Skeletal muscle satellite cell (primary cell): ENCODE data around the gene QPCTL.
"Not testable (repeated sequence)": the region's sequence is repeated elsewhere in the genome, so short reads cannot be mapped to it uniquely, and the experiment has no call there.

Source experiments
- H3K27me3 ChIP-seq: 2 replicates; pipeline ENCODE4 v1.7.0; 2013; ENCODE audit warnings: low read length; ENCODE audit not compliant: control insufficient read depth, insufficient read depth
- H3K36me3 ChIP-seq: 2 replicates; pipeline ENCODE4 v1.7.0; 2013; ENCODE audit warnings: mild to moderate bottlenecking, control low read depth, low read length; ENCODE audit not compliant: insufficient read depth
- H3K4me1 ChIP-seq: 2 replicates; pipeline ENCODE4 v1.7.0; 2013; ENCODE audit warnings: low read length; ENCODE audit not compliant: control insufficient read depth, insufficient read depth
- H3K4me2 ChIP-seq: 2 replicates; pipeline ENCODE4 v1.7.0; 2013; ENCODE audit warnings: mild to moderate bottlenecking, low read length
- H3K4me3 ChIP-seq: 2 replicates; pipeline ENCODE4 v1.7.0; 2013; ENCODE audit warnings: low read length
- H3K9ac ChIP-seq: 2 replicates; pipeline ENCODE4 v1.7.0; 2013; ENCODE audit warnings: mild to moderate bottlenecking, low read depth, low read length, moderate library complexity
- H3K9me3 ChIP-seq: replicated peaks from 2 replicates; pipeline ENCODE4 v1.7.0; 2013; ENCODE audit warnings: mild to moderate bottlenecking, control low read depth, low read length

The QPCTL gene

DNA sequence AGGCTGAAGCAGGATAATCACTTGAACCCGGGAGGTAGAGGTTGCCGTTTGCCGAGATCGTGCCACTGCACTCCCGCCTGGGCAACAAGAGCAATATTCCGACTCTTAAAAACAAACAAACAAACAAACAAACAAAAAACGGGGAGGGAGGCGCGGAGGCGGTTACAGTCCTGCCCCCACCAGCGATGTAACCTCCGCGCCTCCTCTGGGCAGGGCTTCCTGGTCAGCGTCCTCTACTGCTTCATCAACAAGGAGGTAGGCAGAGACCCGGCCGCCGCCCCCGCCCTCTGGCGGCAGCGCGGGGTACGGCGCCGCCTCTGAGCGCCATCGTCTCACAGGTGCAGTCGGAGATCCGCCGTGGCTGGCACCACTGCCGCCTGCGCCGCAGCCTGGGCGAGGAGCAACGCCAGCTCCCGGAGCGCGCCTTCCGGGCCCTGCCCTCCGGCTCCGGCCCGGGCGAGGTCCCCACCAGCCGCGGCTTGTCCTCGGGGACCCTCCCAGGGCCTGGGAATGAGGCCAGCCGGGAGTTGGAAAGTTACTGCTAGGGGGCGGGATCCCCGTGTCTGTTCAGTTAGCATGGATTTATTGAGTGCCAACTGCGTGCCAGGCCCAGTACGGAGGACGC, 11.0 kb upstream of the QPCTL start:
- H3K36me3 ChIP-seq, result peaks cover 21% of the 10 kb centered on the region

DNA sequence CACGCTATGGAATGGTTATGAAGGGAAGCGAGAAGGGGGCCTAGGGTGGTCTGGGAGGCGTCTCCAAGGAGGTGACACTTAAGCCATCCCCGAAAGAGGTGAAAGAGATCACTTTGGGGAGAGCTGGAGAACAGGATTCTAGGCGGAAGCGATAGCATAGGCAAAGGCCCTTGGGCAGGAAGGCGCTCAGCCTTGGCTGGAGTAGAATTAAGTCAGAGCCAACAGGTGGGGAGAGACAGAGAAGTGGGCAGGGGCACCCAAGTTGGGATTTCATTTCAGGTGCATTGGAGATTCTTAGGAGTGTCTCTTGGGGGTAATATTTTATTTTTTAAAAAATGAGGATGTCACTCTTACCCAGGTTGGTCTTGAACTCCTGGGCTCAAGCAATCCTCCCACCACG, 10.3 kb upstream of the QPCTL start:
- peaks cover 10% of the 10 kb centered on the region for H3K27me3 ChIP-seq
- no peaks in the 10 kb centered on the region for H3K9me3 ChIP-seq
- H3K4me1 ChIP-seq, result peaks cover 18% of the 10 kb centered on the region
- peaks cover 23% of the 10 kb centered on the region for H3K36me3 ChIP-seq
- H3K4me2 ChIP-seq, result peak overlapping the region; percentile 91
- no peak overlapping the region for H3K4me3 ChIP-seq
- H3K9ac ChIP-seq, result no peak overlapping the region

More for the DNA sequence above, 11.0 kb upstream of the QPCTL start:
- Histone ChIP-seq H3K4me3 (peak overlapping the region; percentile 67), H3K9ac (peak overlapping the region; percentile 50), H3K9me3 (no peaks in the 10 kb centered on the region), H3K4me2 (peak overlapping the region; percentile 91), H3K4me1 (peaks cover 18% of the 10 kb centered on the region), H3K27me3 (peaks cover 15% of the 10 kb centered on the region)

DNA sequence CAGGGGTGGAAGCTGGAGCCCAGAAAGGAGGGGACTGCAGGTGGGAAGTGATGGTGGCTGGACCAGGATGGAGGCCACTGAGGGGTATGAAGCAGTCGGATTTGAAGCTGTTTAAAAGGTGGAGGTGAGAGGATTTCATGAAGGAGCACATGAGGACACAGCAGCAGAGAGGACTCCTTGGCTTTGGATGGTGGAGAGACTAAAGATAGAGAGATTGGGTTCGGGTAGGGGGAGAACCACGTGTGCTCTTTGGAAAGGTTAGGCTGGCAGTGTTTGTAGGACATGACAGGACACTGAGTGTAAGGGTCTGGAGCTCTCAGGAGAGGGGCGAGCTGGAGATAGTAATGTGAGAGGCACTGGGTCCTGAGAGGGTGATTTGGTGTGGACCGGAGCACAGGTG, 9.6 kb upstream of the QPCTL start:
- Histone ChIP-seq H3K27me3 (peaks cover 3% of the 10 kb centered on the region), H3K4me1 (peaks cover 12% of the 10 kb centered on the region), H3K4me2 (no peak overlapping the region), H3K9ac (no peak overlapping the region), H3K36me3 (peaks cover 31% of the 10 kb centered on the region), H3K4me3 (no peak overlapping the region), H3K9me3 (no peaks in the 10 kb centered on the region)

DNA sequence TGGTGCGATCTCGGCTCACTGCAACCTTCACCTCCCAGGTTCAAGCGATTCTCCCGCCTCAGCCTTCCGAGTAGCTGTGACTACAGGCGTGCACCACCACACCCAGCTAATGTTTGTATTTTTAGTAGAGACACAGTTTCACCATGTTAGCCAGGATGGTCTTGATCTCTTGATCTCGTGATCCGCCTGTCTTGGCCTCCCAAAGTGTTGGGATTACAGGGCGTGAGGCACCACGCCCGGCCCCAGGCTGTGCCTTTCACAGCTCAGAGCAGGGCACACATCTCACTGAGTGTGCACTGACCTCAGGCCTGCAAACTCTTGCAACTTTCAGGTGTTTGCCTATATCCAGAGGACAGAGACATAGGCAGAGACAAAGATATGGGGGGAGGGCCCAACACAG, 7.4 kb upstream of the QPCTL start:
- peaks cover 42% of the 10 kb centered on the region for H3K36me3 ChIP-seq

DNA sequence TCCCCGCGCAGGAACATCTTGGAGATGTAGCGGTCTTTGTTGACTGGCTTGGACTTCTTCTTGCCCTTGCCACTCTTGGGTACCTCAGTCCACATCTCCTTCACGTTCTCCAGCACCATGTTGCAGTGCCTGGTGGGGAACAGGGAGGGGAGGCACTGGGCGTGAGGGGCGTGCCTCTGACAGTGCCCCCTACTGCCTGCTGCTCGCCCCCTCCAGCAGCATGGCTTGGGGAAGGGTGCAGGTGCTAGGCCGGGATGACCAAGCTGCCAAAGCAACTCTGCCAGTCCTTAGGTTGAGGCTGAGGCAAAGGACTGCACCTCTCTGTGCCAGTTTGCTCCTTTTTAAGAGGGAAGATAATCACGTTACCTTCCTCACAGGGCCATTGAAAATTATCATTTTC, 4.9 kb upstream of the QPCTL start:
- Histone ChIP-seq H3K9ac (no peak overlapping the region), H3K36me3 (peaks cover 42% of the 10 kb centered on the region), H3K9me3 (no peaks in the 10 kb centered on the region), H3K4me1 (peaks cover 4% of the 10 kb centered on the region), H3K4me3 (no peak overlapping the region), H3K4me2 (no peak overlapping the region), H3K27me3 (no peaks in the 10 kb centered on the region)

More for the DNA sequence above, 7.4 kb upstream of the QPCTL start:
- not testable (repeated sequence) for H3K9me3 ChIP-seq, H3K27me3 ChIP-seq, H3K9ac ChIP-seq, H3K4me3 ChIP-seq, H3K4me2 ChIP-seq
- peaks cover 10% of the 10 kb centered on the region for H3K4me1 ChIP-seq

DNA sequence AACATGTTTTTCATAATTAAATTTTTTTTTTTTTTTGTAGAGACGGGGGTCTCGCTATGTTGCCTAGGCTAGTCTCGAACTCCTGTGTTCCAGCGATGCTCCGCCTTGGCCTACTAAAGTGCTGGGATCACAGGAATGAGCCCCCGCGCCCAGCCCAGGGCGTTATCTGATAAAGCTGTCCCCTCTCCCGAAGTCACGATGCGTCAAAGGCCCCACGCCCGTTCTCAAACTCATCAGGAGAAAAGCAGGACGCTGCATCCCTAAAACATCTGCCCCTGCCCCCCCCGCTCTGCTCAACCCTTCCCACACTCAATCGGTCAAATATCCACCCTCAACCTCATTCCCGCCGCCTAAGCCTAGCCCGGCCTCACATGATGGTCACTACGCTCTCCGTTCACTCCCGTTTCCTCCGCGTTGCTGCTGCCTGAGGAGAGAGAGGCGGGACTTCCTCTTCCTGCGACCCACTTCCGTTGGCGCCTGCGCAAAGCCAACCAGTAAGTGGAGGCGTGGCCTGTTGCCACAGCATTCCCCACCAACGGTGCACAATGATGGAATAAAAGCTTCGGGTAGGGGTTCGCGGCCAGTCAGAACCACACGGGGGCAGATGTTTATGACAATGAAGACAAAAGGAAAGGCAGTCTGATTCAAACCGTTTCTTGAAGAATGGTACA, 815 bp upstream of the QPCTL start, which contains the start of gene SNRPD2:
Gene SNRPD2 (minus strand): TSS at position 438 of the 671 bp plus-strand sequence. CDS start 65 bp downstream, at position 373.
- no peaks in the 10 kb centered on the region for H3K9me3 ChIP-seq
- H3K9ac ChIP-seq, result peak within 1 kb of the TSS; percentile 98
- H3K27me3 ChIP-seq, result no peaks in the 10 kb centered on the region
- H3K4me2 ChIP-seq, result peak within 1 kb of the TSS; percentile 83
- H3K36me3 ChIP-seq, result peaks cover 21% of the 10 kb centered on the region
- H3K4me3 ChIP-seq, result peak within 1 kb of the TSS; percentile 90
- peaks cover 9% of the 10 kb centered on the region for H3K4me1 ChIP-seq

DNA sequence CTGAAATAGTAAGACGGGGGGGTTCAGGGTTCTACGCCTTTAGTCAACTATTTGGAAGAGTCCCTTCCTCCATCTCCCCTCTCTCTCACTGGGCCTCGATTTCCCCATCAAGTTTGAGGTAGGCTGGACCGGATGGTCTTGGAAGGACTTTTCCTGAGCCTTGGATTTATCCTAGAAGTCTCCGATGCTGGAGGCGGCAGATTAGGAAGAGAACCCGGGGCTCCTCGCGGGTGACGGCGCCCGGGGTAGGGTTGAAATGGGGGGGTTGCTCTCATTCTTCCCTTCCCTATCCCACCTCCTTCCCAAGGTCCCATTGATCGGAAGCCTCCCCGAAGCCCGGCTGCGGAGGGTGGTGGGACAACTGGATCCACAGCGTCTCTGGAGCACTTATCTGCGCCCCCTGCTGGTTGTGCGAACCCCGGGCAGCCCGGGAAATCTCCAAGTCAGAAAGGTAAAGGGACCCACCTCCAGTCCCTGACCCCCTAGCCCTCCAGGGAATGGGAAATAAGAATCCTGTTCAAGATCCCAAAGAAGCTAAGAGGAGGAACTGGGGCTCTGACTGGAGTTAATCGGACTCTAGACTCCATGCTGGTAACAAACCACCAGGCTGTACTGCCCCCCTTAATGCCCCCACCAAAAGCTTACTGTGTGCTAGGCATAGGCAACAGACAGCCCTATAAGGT, 781 bp downstream of the QPCTL start:
- H3K9ac ChIP-seq, result peak overlapping the region; percentile 84
- no peaks in the 10 kb centered on the region for H3K9me3 ChIP-seq
- peaks cover 9% of the 10 kb centered on the region for H3K4me1 ChIP-seq
- H3K4me2 ChIP-seq, result peak overlapping the region; percentile 83
- peak overlapping the region; percentile 90 for H3K4me3 ChIP-seq
- no peaks in the 10 kb centered on the region for H3K27me3 ChIP-seq
- H3K36me3 ChIP-seq, result peaks cover 7% of the 10 kb centered on the region

DNA sequence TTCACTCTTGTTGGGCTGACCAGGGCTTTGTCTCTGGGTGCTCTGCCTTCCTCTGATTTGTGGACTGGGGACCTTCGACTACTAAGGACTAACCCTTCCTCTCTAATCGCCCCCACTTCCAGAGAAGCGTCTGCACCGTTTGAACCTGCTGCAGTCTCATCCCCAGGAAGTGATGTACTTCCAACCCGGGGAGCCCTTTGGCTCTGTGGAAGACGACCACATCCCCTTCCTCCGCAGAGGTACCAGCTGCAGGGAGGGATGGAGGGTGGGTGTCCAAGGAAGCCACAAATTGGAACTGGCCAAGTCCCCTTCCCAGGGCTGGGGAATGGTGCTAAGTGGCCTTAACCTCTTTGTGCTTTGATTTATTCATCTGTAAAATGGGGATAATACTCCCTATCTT, 9.2 kb downstream of the QPCTL start:
- no peaks in the 10 kb centered on the region for H3K27me3 ChIP-seq
- no peaks in the 10 kb centered on the region for H3K4me1 ChIP-seq
- H3K9ac ChIP-seq, result no peak overlapping the region
- no peak overlapping the region for H3K4me2 ChIP-seq
- peaks cover 8% of the 10 kb centered on the region for H3K36me3 ChIP-seq
- H3K9me3 ChIP-seq, result no peaks in the 10 kb centered on the region
- no peak overlapping the region for H3K4me3 ChIP-seq

DNA sequence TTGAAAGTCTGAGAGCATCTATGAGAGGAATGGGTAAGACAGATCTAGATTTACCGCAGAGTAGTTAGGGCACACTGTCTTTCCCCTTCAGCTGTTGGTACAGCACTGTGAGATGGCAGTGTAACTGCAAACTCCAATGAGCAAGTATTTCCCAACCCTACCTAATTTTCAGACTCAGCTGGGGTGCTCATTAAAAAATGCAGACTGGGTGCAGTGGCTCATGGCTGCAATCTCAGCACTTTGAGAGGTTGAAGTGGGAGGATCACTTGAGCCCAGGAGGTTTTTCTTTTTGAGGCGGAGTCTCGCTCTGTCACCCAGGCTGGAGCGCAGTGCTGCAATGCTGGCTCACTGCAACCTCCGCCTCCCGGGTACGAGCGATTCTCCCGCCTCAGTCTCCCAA, 12.6 kb downstream of the QPCTL start:
- Histone ChIP-seq H3K4me3 (no peak overlapping the region), H3K4me1 (no peaks in the 10 kb centered on the region), H3K9me3 (no peaks in the 10 kb centered on the region), H3K36me3 (peaks cover 8% of the 10 kb centered on the region), H3K4me2 (no peak overlapping the region), H3K27me3 (no peaks in the 10 kb centered on the region), H3K9ac (no peak overlapping the region)

DNA sequence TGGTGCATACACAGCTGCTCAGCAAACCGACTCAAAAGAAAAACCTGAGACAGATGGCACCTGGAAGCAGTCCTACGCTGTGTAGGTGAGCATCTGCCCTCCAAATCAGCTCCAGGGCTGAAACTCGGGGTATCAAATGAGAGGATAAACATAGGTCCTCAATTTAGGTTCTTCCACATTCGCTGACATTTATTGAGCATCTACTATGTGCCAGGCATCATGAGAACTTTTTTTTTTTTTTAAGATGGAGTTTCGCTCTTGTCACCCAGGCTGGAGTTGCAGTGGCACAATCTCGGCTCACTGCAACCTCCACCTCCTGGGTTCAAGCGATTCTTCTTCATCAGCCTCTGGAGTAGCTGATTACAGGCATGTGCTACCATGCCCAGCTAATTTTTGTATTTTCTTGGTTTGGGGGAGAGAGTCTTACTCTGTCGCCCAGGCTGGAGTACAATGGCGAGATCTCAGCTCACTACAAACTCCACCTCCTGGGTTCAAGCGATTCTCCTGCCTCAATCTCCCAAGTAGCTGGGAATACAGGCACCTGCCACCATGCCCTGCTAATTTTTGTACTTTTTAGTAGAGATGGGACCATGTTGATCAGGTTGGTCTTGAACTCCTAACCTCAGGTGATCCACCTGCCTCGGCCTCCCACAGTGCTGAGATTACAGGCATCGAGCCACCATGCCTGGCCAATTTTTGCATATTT, 13.4 kb downstream of the QPCTL start:
- no peaks in the 10 kb centered on the region for H3K4me1 ChIP-seq
- H3K4me2 ChIP-seq, result no peak overlapping the region
- H3K4me3 ChIP-seq, result no peak overlapping the region
- H3K9ac ChIP-seq, result no peak overlapping the region
- H3K9me3 ChIP-seq, result no peaks in the 10 kb centered on the region
- peaks cover 8% of the 10 kb centered on the region for H3K36me3 ChIP-seq
- H3K27me3 ChIP-seq, result no peaks in the 10 kb centered on the region

DNA sequence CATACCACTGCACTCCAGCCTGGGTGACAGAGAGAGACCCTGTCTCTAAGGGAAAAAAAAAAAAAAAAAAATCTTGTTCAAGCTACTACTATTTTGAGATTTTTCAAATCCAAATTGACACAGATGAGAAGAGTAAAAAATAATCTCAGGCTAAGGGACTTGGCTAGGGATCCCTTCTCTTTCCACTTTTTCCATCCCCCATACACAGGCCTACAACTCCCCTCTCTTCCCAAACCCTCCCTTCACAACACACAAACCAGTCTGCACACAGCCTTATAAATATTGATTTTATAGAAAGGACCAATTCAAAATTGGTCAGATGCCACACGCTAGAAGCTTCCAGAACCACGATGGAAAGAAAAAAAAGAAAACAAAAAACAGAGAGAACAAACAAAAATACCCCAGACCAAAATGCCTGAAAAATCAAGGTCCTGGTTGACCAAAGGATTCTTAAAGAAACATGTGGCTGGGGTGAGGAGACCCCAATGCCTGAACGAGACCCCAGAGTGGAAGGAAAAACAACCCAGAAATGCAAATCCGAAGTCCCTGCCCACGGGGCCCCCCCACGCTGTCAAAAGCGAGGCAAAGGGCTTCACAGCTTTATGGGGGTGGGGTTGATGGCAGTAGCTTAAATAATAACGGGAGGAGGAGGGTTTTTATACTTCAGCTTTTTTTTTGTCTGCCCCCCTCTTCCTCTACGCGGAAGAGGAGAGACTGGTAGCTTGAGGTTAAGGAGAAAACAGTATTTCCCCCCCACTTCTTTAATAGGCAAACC, 18.1 kb downstream of the QPCTL start:
- peaks cover 13% of the 10 kb centered on the region for H3K36me3 ChIP-seq

More for the DNA sequence above, 18.1 kb downstream of the QPCTL start:
- H3K4me3 ChIP-seq, result no peak overlapping the region
- H3K27me3 ChIP-seq, result no peaks in the 10 kb centered on the region
- H3K4me1 ChIP-seq, result no peaks in the 10 kb centered on the region
- H3K9ac ChIP-seq, result no peak overlapping the region
- H3K9me3 ChIP-seq, result no peaks in the 10 kb centered on the region
- H3K4me2 ChIP-seq, result no peak overlapping the region
